Hair follicle dermal papilla cell (primary cell): Measurements from ENCODE around the gene POLH. TPM values are rescaled to one million over a fixed set of nuclear protein-coding genes. Genes with fewer than 3 reads are reported as not detected.

Source experiments
- small RNA-seq: library from RNA; depleted of rRNA; stranded (forward); fragments of <200 nt; gene quantifications from one replicate; pipeline ENCODE3, GENCODE V24; 2012
- total RNA-seq: library from RNA; depleted of rRNA; stranded (reverse); fragments of >200 nt; gene quantifications from 2 replicates; pipeline ENCODE4 v1.2.3, GENCODE V29; 2012

The POLH gene
- total RNA-seq, result 30.7 and 32.8 TPM in 2 replicates

GRCh38 chr6:43575772-43576551 lies at the start of gene POLH, which contains the start of gene XPO5:
Gene POLH (plus strand): TSS chr6:43576185. CDS start chr6:43582320, 6,135 bp downstream.
Gene XPO5 (minus strand): TSS chr6:43576038. CDS start chr6:43575864, 174 bp downstream.

GRCh38 chr6:43629104-43629504 lies 53.1 kb downstream of the POLH start, which contains the start of gene GTPBP2:
Gene GTPBP2 (minus strand): TSS chr6:43629264. CDS start chr6:43629162, 102 bp downstream.

GRCh38 chr6:43635387-43636307 lies 59.7 kb downstream of the POLH start, which contains the start of gene MAD2L1BP:
Gene MAD2L1BP (plus strand): TSS chr6:43635840. CDS start chr6:43635876, 36 bp downstream.

DNA sequence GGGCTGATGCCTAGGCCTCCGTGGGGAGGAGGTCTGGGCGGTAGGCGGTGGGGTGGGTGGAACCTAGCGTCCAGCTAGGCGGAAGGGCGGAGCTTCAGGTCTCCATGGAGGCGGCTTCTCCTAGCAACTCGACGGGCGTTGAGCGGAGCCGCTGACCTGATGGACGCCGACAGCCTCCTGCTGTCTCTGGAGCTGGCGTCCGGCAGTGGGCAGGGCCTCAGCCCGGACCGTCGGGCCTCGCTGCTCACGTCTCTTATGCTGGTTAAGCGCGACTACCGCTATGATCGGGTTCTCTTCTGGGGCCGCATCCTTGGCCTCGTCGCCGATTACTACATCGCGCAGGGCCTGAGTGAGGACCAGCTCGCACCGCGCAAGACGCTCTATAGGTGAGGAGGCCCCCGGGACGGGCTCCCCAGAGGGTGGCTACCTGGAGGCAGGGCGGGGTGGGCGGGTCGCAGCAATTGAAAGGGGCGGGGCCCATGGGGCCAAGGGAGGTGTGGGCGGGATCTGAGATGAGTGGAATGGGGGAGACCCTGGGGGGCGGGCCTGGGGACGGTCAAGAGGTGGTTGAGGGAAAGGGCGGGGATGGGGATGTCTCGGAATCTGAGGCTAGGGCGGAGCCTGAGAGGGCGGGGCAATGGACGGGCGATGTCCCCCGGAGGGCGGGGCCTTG lies 69.1 kb downstream of the POLH start, which contains the start of gene RSPH9:
Gene RSPH9 (plus strand): TSS at position 97 of the 673 bp plus-strand sequence. CDS start 63 bp downstream, at position 160.

Small RNA genes lying within 50 kb of the gene (small RNA-seq; reads per million reads assigned to genes)
- not detected for gene RF00426

Other genes starting within 250 kb of the POLH start
- 16.4 and 17.4 TPM in 2 replicates for gene ZNF318, start 206.5 kb upstream of the POLH start, total RNA-seq
- 22.2 and 23.2 TPM in 2 replicates for gene ABCC10, start 148.6 kb upstream of the POLH start, total RNA-seq
- gene DLK2, start 120.6 kb upstream of the POLH start, total RNA-seq, result 0.16 TPM in 1 of 2 replicates, not detected in the other
- gene TJAP1, start 98.6 kb upstream of the POLH start, total RNA-seq, result 18.8 and 20.0 TPM in 2 replicates
- gene LRRC73, start 65.8 kb upstream of the POLH start, total RNA-seq, result 0.16 and 0.61 TPM in 2 replicates
- gene YIPF3, start 59.3 kb upstream of the POLH start, total RNA-seq, result 102 and 128 TPM in 2 replicates
- gene POLR1C, start 59.1 kb upstream of the POLH start, total RNA-seq, result 24.8 and 26.9 TPM in 2 replicates
- 24.8 and 39.3 TPM in 2 replicates for gene XPO5, start 147 bp upstream of the POLH start, total RNA-seq
- gene GTPBP2, start 53.1 kb downstream of the POLH start, total RNA-seq, result 55.0 and 66.4 TPM in 2 replicates
- gene MAD2L1BP, start 59.7 kb downstream of the POLH start, total RNA-seq, result 20.6 and 26.9 TPM in 2 replicates
- gene RSPH9, start 68.9 kb downstream of the POLH start, total RNA-seq, result 1.3 and 1.6 TPM in 2 replicates
- gene MRPS18A, start 111.6 kb downstream of the POLH start, total RNA-seq, result 30.2 and 35.0 TPM in 2 replicates
- 261 and 384 TPM in 2 replicates for gene VEGFA, start 194.0 kb downstream of the POLH start, total RNA-seq